Calu3 (cell line): Measurements from ENCODE around the gene ARHGAP26. TPM values are rescaled to one million over a fixed set of nuclear protein-coding genes. Genes with fewer than 3 reads are reported as not detected.

Experiments
- BruUV-seq: library from RNA; stranded (reverse); fragments of 400-500 nt; replicated peaks from 2 replicates; lab custom pipeline; 2021; lab: Mats Ljungman, UMichigan
- CTCF ChIA-PET: fragments of 300-600 bp; sonication (Branson Sonifier 250); formaldehyde crosslinking; loops from one replicate; lab custom pipeline; 2022; ENCODE audit warnings: antibody characterized with exemption; lab: Charles Lee
- DNase-seq: peaks from one replicate; pipeline ENCODE4 v3.0.0; 2022
- H3K27ac Mint-ChIP-seq: one replicate; pipeline ENCODE4 v1.8.0; 2022; ENCODE audit warnings: mixed read lengths; ENCODE audit not compliant: unreplicated experiment
- H3K27me3 Mint-ChIP-seq: one replicate; pipeline ENCODE4 v1.8.0; 2022; ENCODE audit warnings: mixed read lengths; ENCODE audit not compliant: unreplicated experiment
- H3K36me3 Mint-ChIP-seq: one replicate; pipeline ENCODE4 v1.8.0; 2022; ENCODE audit warnings: mild to moderate bottlenecking, moderate library complexity, mixed read lengths; ENCODE audit not compliant: insufficient read depth, unreplicated experiment
- H3K4me1 Mint-ChIP-seq: one replicate; pipeline ENCODE4 v1.8.0; 2022; ENCODE audit warnings: mild to moderate bottlenecking, low read depth, mixed read lengths; ENCODE audit not compliant: unreplicated experiment
- H3K4me3 Mint-ChIP-seq: one replicate; pipeline ENCODE4 v1.8.0; 2022; ENCODE audit warnings: mild to moderate bottlenecking, low read depth, moderate library complexity, mixed read lengths; ENCODE audit not compliant: unreplicated experiment
- H3K9me3 Mint-ChIP-seq: one replicate; pipeline ENCODE4 v1.8.0; 2022; ENCODE audit warnings: low read depth, mixed read lengths; ENCODE audit not compliant: unreplicated experiment
- intact Hi-C: fragments of 100-400 bp; cut with micrococcal nuclease; formaldehyde crosslinking; loops from one replicate; pipeline ENCODE4 v1.10.0; 2022; ENCODE audit not compliant: unreplicated experiment
- total RNA-seq: library from RNA; stranded (reverse); gene quantifications from 2 replicates; pipeline ENCODE4 v1.2.3, GENCODE V29; 2022
- TF ChIP-seq, protein P1 (sequence below): fragments of 200-600 bp; IDR thresholded peaks from one replicate; pipeline ENCODE4 v1.8.0; 2022; ENCODE audit warnings: antibody characterized with exemption; ENCODE audit not compliant: unreplicated experiment

The ARHGAP26 gene
- total RNA-seq, 1 experiment from 2014 or later, result 118 TPM

DNA sequence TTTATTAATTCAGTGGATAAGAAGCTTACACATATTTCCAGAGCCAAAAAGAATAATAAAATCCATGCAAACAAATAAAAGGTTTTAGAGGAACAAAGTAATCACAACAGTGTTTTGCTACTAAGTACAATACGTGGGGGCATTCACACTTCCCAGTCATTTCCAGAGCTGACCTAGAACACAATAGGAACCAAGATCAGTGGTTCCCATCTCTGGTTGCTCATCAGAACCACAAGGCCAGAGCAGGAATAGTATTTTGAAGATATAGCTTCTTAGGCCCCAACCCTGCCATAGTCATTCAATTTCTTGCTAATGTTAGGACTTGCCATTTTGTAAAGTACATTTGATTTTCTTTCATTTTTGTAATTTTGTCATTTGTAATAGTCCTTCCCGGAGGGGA lies 417.9 kb downstream of the ARHGAP26 start:
- CTCF ChIA-PET, result no interaction called here
- no peak overlapping the region for H3K4me3 Mint-ChIP-seq
- no peaks in the 10 kb centered on the region for H3K4me1 Mint-ChIP-seq
- TF ChIP-seq, protein P1, sequence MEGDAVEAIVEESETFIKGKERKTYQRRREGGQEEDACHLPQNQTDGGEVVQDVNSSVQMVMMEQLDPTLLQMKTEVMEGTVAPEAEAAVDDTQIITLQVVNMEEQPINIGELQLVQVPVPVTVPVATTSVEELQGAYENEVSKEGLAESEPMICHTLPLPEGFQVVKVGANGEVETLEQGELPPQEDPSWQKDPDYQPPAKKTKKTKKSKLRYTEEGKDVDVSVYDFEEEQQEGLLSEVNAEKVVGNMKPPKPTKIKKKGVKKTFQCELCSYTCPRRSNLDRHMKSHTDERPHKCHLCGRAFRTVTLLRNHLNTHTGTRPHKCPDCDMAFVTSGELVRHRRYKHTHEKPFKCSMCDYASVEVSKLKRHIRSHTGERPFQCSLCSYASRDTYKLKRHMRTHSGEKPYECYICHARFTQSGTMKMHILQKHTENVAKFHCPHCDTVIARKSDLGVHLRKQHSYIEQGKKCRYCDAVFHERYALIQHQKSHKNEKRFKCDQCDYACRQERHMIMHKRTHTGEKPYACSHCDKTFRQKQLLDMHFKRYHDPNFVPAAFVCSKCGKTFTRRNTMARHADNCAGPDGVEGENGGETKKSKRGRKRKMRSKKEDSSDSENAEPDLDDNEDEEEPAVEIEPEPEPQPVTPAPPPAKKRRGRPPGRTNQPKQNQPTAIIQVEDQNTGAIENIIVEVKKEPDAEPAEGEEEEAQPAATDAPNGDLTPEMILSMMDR, result no peak
- peaks cover 5% of the 10 kb centered on the region for H3K36me3 Mint-ChIP-seq
- peak overlapping the region; percentile 28 for H3K27ac Mint-ChIP-seq
- BruUV-seq, result no TSS peak
- no peaks in the 10 kb centered on the region for H3K9me3 Mint-ChIP-seq
- no peaks in the 10 kb centered on the region for H3K27me3 Mint-ChIP-seq
- intact Hi-C loops, result no loop called here
- no peak for DNase-seq

DNA sequence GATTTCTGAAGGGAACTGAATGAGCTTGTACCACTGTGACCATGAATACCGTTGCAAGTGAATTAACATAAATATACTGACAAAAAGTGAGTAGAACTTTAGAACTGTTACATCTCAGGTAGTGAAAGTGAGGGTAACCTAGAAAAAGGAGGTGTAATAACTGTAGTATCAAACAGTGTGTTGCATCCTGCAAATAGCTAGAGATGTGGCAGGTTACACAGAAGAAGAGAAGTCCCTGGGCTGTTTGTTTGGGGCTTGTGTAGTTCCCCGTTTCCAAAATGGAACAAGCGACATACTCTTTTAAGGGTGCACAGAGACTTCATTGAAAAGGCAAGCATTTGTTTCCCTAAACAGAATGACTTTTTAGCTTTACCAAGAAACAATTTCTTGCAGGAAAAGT lies 418.5 kb downstream of the ARHGAP26 start:
- no peak for DNase-seq
- Mint-ChIP-seq H3K9me3 (no peaks in the 10 kb centered on the region), H3K36me3 (peaks cover 5% of the 10 kb centered on the region), H3K4me1 (no peaks in the 10 kb centered on the region), H3K27me3 (no peaks in the 10 kb centered on the region), H3K27ac (peak overlapping the region; percentile 28), H3K4me3 (no peak overlapping the region)
- TF ChIP-seq, protein P1, result no peak
- intact Hi-C loops, result no loop called here
- CTCF ChIA-PET, result interaction anchor here (0.6 to 1.0 kb wide), 2 partner anchors 11 to 80 kb away, joined by 3 read pairs; no protein-coding TSS in a partner anchor
- no TSS peak for BruUV-seq

DNA sequence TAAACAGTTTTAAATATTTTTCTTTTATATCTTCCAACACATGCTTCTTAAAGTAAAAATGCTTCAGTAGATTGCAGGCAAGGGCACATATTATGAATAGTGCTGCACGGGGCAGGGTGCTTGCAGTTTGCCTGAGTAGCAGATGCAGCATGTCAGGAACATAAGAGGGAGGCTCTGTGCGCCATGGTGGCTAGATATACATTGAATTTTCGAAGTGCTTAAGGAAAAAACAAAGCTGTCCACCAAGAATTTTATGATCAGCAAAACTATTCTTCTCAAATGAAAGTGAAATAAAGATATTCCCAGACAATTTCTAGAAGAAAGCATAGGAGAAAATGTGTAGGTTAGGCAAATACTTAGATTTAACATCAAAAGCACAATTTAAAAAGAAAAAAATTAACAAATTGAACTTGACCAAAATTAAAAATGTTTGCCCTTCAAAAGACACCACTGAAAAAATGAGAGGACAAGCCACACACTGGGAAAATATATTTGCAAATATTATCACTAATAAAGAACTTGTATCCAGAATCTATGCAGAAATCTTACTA lies 420.2 kb downstream of the ARHGAP26 start:
- TF ChIP-seq, protein P1, result no peak
- H3K4me3 Mint-ChIP-seq, result no peak overlapping the region
- DNase-seq, result no peak
- BruUV-seq, result no TSS peak
- H3K9me3 Mint-ChIP-seq, result no peaks in the 10 kb centered on the region
- H3K27ac Mint-ChIP-seq, result no peak overlapping the region
- H3K4me1 Mint-ChIP-seq, result no peaks in the 10 kb centered on the region
- CTCF ChIA-PET, result no interaction called here
- peaks cover 5% of the 10 kb centered on the region for H3K36me3 Mint-ChIP-seq
- intact Hi-C loops, result no loop called here
- H3K27me3 Mint-ChIP-seq, result no peaks in the 10 kb centered on the region

DNA sequence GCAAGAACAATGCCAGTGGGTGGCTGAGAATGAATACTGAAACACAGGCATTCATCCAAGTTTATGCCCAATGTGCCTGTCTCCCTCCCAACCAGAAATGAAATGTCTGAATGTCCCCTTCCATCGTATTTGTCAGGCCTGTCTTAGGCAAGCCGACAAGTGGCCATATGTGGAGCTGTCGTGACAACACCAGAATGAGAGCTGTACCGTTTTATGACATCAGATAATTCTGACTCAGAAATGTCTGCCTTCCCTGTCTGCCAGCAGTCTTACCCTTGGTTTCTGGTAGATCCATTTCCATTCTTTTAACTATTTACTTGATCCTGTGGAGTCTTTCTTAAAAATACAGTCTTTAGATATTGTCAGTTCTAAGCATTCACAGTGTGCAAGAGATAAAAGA lies 421.5 kb downstream of the ARHGAP26 start:
- no peak overlapping the region for H3K27ac Mint-ChIP-seq
- TF ChIP-seq, protein P1, result no peak
- H3K4me3 Mint-ChIP-seq, result no peak overlapping the region
- CTCF ChIA-PET, result no interaction called here
- H3K4me1 Mint-ChIP-seq, result no peaks in the 10 kb centered on the region
- H3K36me3 Mint-ChIP-seq, result peaks cover 5% of the 10 kb centered on the region
- H3K27me3 Mint-ChIP-seq, result no peaks in the 10 kb centered on the region
- no peaks in the 10 kb centered on the region for H3K9me3 Mint-ChIP-seq
- intact Hi-C loops, result no loop called here
- no TSS peak for BruUV-seq
- DNase-seq, result no peak
